CD4-positive, alpha-beta T cell treated with Interleukin-17A for 4 hours (primary cell): ENCODE results near the gene ATP1A2.

Experiments used
- DNase-seq: peaks from one replicate; pipeline ENCODE4 v3.0.0-alpha.2; 2020; ENCODE audit warnings: mixed read lengths

Gene ATP1A2

DNA sequence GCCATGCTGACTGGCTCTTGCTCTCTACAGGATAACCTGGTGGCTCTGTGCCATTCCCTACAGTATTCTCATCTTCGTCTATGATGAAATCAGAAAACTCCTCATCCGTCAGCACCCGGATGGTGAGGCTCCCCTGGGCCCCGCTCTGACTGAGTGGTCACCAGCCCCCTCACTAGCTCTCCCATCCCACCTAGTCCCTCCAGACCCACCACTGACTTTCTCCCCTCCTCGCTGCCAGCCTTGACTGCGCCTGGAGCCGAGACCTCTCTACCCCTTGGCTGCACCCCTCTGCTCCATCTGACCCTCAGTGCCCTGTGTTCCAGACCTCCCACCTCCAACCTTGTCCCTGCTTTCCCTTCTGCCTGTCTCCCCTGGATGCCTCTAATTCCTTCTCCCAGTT lies 70.7 kb downstream of the ATP1A2 start:
- DNase-seq = no peak

DNA sequence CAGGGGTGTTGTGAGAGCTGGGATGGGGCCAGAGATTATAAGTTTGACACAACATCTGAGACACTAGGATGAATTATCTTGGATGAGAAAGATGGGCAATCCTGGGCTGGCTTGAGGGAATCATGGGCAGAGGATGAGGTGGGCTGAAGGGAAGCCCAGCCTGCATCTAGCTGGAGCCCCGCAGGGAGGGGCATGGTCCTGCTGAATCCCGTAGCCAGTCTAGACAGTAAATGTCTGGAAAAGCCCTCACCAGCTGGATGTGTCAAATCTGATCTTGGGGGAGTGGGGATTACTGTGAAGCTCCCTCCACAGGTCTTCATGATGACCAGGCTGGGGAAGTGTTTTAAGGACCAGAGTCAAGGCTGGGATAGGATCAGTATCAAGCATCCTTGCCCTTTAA lies 71.2 kb downstream of the ATP1A2 start:
- no peak for DNase-seq

DNA sequence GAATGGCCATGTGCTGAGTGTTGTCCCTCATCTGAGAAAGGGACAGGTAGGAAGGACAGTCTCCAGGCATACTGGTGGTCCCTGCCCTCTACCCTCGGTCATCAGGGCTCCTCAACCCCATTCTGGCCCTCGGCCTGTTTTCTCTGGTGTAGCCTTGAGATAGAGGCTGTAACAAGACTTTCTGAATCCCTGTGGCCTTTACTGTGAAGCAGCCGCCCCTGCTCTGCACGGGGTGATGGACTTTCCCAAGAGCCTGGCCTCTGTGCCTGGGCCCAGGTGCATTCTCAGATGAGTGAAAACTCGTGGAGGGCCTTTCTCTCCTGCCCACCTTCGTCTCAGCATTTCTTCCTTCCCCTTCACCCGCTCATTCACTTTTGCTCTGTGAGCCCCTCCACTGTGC lies 71.8 kb downstream of the ATP1A2 start:
- no peak for DNase-seq

DNA sequence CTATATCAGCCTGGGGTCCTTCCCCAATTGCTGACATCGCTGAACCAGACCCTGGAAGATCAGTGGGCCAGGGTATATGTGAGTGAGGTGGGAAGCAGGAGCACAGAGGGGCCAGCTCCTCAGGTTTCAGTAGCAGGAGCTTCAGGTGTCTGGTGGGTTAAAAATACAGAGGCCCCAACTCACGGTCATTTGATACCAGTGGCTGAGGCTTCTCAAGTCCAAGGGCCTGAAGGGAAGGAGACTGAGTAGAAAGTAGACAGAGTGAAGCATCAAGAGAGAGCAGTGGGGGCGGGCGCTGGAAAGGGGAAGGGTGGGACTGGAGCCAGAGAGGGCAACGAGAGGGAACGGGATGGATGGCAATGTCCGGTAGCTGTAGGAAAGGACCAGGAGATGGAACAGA lies 72.8 kb downstream of the ATP1A2 start:
- no peak for DNase-seq

DNA sequence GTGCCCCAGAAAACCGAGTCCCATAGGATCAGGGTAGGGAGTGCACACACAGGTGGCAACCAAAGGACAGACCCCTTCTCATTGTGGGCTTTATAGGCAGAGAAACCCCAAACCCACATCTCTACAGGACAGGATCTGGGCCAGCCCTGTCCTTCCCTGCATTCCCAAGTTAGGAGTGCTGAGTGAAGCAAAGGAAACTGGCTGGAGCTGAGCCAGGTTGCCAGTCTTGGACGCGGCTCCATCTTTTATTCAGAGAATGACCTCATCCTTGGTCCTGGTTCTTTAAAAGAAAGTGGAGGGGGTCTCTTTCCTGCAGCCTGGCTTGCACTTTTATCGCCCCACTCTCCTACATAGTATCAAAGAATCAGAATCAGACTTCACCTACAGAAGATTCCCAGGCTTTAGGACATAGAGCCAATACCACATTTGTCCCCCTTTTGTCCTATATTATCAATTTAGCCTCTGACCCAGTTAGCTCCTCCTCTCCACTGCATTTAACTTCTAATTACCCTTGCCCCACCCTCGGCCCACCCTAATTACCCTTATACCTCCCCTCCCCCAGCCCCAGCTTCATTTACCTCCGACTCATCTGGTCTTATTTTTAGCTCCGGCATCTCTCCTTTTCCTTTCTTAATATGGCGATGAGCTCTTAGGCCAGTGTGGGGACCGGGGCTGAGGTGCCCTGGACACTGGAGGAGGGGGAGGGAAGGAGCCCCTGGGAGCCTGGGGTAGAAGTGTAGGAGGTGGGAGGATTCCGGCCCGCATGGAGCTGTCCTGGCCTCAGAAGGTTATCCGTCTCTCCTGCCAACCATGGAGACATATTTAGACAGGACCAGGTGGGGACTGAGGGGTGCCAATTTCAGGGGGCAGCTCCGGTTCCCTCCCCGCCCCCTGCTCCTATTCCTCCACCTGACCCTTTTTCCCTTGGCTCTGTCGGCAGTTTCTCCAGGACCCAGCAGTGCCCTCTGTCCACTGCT lies 74.4 kb downstream of the ATP1A2 start, which contains the start of gene CASQ1:
Gene CASQ1, plus strand, starts transcription at position 927 of the 977 bp plus-strand sequence. CDS start 177 bp downstream, outside the sequence.
- no peak for DNase-seq

DNA sequence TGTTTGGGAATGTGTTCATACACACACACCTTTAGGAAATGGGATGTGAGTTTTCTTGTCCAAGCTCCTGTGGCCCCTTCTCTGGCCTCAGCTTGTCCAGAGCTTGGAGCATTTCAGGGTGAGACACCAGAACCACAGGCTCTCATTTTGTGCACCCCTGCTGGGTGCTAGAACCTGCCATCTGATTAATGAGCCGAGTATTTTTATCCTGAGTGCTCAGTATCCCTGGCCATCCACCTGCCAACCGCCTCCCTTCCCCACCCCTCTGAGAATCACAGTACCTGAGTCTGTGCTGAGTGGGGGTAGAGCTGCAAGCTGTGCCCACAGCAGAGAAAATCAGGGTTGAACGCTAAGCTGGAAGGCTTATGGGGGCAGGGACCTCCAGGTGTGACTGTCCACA lies 76.2 kb downstream of the ATP1A2 start:
- no peak for DNase-seq

DNA sequence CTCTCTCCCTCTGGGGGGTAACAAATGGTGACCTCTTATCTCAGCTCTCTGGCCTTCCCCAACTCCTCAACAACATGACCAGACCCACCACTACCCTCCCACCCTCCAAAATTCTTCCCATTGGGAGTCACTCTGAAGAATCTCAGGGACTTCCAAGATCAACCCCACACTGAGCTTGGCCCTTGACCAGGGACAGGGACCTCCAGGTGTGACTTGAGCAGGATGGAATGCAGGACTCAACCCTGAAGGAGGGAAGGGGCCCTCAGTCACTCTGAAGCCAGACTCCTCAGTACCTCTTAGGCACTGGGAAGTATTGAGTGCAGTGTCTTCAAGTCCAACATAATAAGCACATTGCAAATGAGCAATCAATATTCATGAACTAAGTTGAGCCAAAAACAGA lies 76.7 kb downstream of the ATP1A2 start:
- no peak for DNase-seq
